ENCODE results near the gene ELK4.

ELK4 gene

GRCh38 chr1:205599669-205600042 is 32.2 kb downstream of the ELK4 start:
- Histone ChIP-seq H3K27ac (no peak overlapping the region), H3K27me3 (no peaks in the 10 kb centered on the region), H3K36me3 (no peaks in the 10 kb centered on the region), H3K4me1 (ENCODE audit: control insufficient read depth in 1 of 2, insufficient read depth in 1 of 2, low read depth in 1 of 2, low read length in 1 of 2) (peaks cover 0 to under 1% of the 10 kb centered on the region in 2 experiments), H3K9me3 (no peaks in the 10 kb centered on the region), H3K4me3 (ENCODE audit: low read depth in 1 of 2, low read length in 1 of 2) (no peak overlapping the region)
- TF ChIP-seq, protein P1, sequence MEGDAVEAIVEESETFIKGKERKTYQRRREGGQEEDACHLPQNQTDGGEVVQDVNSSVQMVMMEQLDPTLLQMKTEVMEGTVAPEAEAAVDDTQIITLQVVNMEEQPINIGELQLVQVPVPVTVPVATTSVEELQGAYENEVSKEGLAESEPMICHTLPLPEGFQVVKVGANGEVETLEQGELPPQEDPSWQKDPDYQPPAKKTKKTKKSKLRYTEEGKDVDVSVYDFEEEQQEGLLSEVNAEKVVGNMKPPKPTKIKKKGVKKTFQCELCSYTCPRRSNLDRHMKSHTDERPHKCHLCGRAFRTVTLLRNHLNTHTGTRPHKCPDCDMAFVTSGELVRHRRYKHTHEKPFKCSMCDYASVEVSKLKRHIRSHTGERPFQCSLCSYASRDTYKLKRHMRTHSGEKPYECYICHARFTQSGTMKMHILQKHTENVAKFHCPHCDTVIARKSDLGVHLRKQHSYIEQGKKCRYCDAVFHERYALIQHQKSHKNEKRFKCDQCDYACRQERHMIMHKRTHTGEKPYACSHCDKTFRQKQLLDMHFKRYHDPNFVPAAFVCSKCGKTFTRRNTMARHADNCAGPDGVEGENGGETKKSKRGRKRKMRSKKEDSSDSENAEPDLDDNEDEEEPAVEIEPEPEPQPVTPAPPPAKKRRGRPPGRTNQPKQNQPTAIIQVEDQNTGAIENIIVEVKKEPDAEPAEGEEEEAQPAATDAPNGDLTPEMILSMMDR (IDR thresholded peaks at IDR 0.05): no peak

GRCh38 chr1:205598841-205599668 is 32.8 kb downstream of the ELK4 start:
- Histone ChIP-seq H3K27me3 (no peaks in the 10 kb centered on the region), H3K36me3 (no peaks in the 10 kb centered on the region), H3K27ac (no peak overlapping the region), H3K4me1 (ENCODE audit: control insufficient read depth in 1 of 2, insufficient read depth in 1 of 2, low read depth in 1 of 2, low read length in 1 of 2) (no peaks in the 10 kb centered on the region), H3K4me3 (ENCODE audit: low read depth in 1 of 2, low read length in 1 of 2) (no peak overlapping the region), H3K9me3 (no peaks in the 10 kb centered on the region)
- TF ChIP-seq, protein P1 (IDR thresholded peaks at IDR 0.05): no peak

DNA sequence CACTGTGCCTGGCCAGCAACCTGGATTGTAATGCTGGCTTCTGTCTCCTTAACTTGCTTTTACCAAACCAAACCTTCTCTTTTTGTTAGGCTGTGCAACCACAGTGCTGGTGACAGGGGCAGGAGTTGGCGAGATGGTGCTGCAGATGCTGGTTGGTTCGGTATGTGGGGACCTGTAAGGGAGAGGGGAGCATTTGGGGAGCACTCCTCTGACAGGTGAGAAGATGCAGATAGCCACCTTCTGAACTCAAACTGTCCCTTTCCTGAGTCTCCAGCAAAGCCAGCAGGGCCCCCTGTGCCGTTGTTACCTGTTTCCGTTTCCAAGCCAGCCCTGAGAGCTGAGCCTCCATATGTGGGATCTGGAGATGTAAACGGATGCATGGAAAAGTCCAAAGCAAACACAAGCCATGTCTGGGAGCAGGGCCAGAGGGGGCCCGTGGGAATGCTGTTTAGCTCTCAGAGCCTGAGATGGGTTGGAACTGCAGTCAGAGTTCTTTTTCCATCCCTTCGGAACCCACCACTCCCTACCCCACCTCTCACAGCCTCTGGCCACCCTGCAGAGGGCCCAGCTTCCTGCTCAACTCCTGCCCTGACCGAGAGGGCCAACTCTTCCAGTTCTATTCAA is 34.0 kb downstream of the ELK4 start:
- H3K4me3 ChIP-seq (ENCODE audit: low read depth in 1 of 2, low read length in 1 of 2): no peak overlapping the region
- H3K27ac ChIP-seq: no peak overlapping the region
- H3K36me3 ChIP-seq: no peaks in the 10 kb centered on the region
- H3K27me3 ChIP-seq: no peaks in the 10 kb centered on the region
- TF ChIP-seq, protein P1 (IDR thresholded peaks at IDR 0.05): no peak
- H3K4me1 ChIP-seq (ENCODE audit: control insufficient read depth in 1 of 2, insufficient read depth in 1 of 2, low read depth in 1 of 2, low read length in 1 of 2): no peaks in the 10 kb centered on the region
- H3K9me3 ChIP-seq: no peaks in the 10 kb centered on the region

DNA sequence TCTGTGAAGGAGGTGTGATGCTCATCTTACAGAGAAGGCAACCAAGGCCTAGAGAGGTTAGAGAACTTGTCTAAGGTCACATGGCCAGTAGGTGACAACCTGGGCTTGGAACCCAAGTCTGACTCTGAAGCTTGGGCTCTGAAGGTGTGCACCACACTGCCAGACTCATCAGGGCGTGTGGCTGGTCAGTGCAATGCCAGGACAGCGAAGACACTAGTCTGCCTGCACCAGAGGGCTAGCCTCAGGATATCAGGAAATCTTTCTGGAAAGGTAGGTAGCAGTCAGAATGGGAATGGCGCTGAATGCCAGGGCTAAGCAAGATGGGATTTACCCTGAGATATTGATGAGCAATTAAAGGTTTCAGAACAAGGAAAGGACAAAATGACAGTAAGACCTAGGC is 34.9 kb downstream of the ELK4 start:
- Histone ChIP-seq H3K4me1 (ENCODE audit: control insufficient read depth in 1 of 2, insufficient read depth in 1 of 2, low read depth in 1 of 2, low read length in 1 of 2) (peaks cover 0 to 3% of the 10 kb centered on the region in 2 experiments), H3K27ac (no peak overlapping the region), H3K9me3 (no peaks in the 10 kb centered on the region), H3K27me3 (no peaks in the 10 kb centered on the region), H3K36me3 (no peaks in the 10 kb centered on the region), H3K4me3 (ENCODE audit: low read depth in 1 of 2, low read length in 1 of 2) (no peak overlapping the region)
- TF ChIP-seq, protein P1 (IDR thresholded peaks at IDR 0.05): no peak

- TF ChIP-seq, protein P1 (IDR thresholded peaks at IDR 0.05): no peak
- Histone ChIP-seq H3K9me3 (no peaks in the 10 kb centered on the region), H3K4me3 (ENCODE audit: low read depth in 1 of 2, low read length in 1 of 2) (no peak overlapping the region), H3K4me1 (ENCODE audit: control insufficient read depth in 1 of 2, insufficient read depth in 1 of 2, low read depth in 1 of 2, low read length in 1 of 2) (peaks cover 0 to 6% of the 10 kb centered on the region in 2 experiments), H3K36me3 (no peaks in the 10 kb centered on the region), H3K27me3 (no peaks in the 10 kb centered on the region), H3K27ac (no peak overlapping the region)
Measured at GRCh38 chr1:205595861-205596260, 36.0 kb downstream of the ELK4 start.

All from neutrophil (primary cell).